HL-60 (cell line): ENCODE data around the gene PIGR.

Source experiments
- DNase-seq, 2 experiments: peaks; one replicate each; pipeline ENCODE4 v3.0.0-alpha.2; 2010 to 2020; ENCODE audit warnings: low read depth in 1 of 2, low spot score in 1 of 2
- H3K27ac ChIP-seq: fragments of 250-450 bp; sonication (Bioruptor Pico); replicated peaks from 2 replicates; pipeline ENCODE4 v1.5.1; 2020; ENCODE audit warnings: mild to moderate bottlenecking, moderate library complexity
- H3K27me3 ChIP-seq: fragments of 250-450 bp; sonication (Bioruptor Pico); 2 replicates; pipeline ENCODE4 v1.5.1; 2021; ENCODE audit warnings: mild to moderate bottlenecking, moderate library complexity; ENCODE audit not compliant: insufficient read depth, poor library complexity, severe bottlenecking
- H3K4me3 ChIP-seq: replicated peaks from 2 replicates; pipeline ENCODE4 v1.5.1; 2011; ENCODE audit warnings: mild to moderate bottlenecking, control low read depth, low read length; ENCODE audit not compliant: insufficient read depth
- CTCF ChIP-seq: IDR thresholded peaks from one replicate; pipeline ENCODE4 v1.5.1; 2011; ENCODE audit warnings: low read length, control low read depth, inconsistent platforms; ENCODE audit not compliant: insufficient read depth
- GABPA ChIP-seq: IDR thresholded peaks from 2 replicates; pipeline ENCODE4 v1.6.1; 2012; ENCODE audit warnings: low read depth
- POLR2AphosphoS5 ChIP-seq: IDR thresholded peaks from 2 replicates; pipeline ENCODE4 v1.6.1; 2012; ENCODE audit warnings: low read depth
- REST ChIP-seq: IDR thresholded peaks from 2 replicates; pipeline ENCODE4 v1.6.1; 2012; ENCODE audit warnings: low read depth; ENCODE audit not compliant: insufficient replicate concordance
- SPI1 ChIP-seq: IDR thresholded peaks from 2 replicates; pipeline ENCODE4 v1.6.1; 2012; ENCODE audit warnings: low read depth, mild to moderate bottlenecking, borderline replicate concordance

Gene PIGR

GRCh38 chr1:206979379-206980043 is 33.2 kb upstream of the PIGR start:
- Histone ChIP-seq H3K27ac (no peak overlapping the region), H3K27me3 (no peaks in the 10 kb centered on the region), H3K4me3 (no peak overlapping the region)
- DNase-seq: no peak
- TF ChIP-seq REST: no peak
- TF ChIP-seq GABPA: no peak
- TF ChIP-seq CTCF: peak; percentile 34
- no peak for TF ChIP-seq SPI1
- TF ChIP-seq POLR2AphosphoS5: no peak

- no peak for DNase-seq
- H3K27ac ChIP-seq: no peak overlapping the region
- no peak overlapping the region for H3K4me3 ChIP-seq
- TF ChIP-seq CTCF: no peak
- TF ChIP-seq GABPA: no peak
- no peak for TF ChIP-seq REST
- no peak for TF ChIP-seq SPI1
- TF ChIP-seq POLR2AphosphoS5: no peak
- no peaks in the 10 kb centered on the region for H3K27me3 ChIP-seq
These were observed 32.0 kb upstream of the PIGR start for GRCh38 chr1:206978259-206978658.

GRCh38 chr1:206975306-206975705 is 29.0 kb upstream of the PIGR start:
- H3K4me3 ChIP-seq: no peak overlapping the region
- no peak for DNase-seq
- no peak overlapping the region for H3K27ac ChIP-seq
- TF ChIP-seq SPI1: no peak
- no peak for TF ChIP-seq CTCF
- TF ChIP-seq POLR2AphosphoS5: no peak
- no peak for TF ChIP-seq GABPA
- TF ChIP-seq REST: no peak
- no peaks in the 10 kb centered on the region for H3K27me3 ChIP-seq
